Ureter (tissue), 1 donor: Measurements from ENCODE around the gene ZNF423. TPM values are rescaled to one million over a fixed set of nuclear protein-coding genes. Genes with fewer than 3 reads are reported as not detected.

Source experiments
- DNase-seq: peaks from one replicate; pipeline ENCODE4 v3.0.0-alpha.2; 2020; ENCODE audit warnings: low spot score
- total RNA-seq: library from RNA; stranded (reverse); gene quantifications from one replicate; pipeline ENCODE4 v1.2.4, GENCODE V29; 2023
- donor health status: DM: yes; HTN: yes; CAD: no.

The ZNF423 gene
- total RNA-seq, 1 donor from 2014 or later: 15.7 TPM

GRCh38 chr16:49558451-49558850, 297.5 kb downstream of the ZNF423 start:
- no peak for DNase-seq

- DNase-seq: no peak
Observed at GRCh38 chr16:49556606-49557446, 299.1 kb downstream of the ZNF423 start.

- no peak for DNase-seq
Observed at GRCh38 chr16:49556249-49556605, 299.7 kb downstream of the ZNF423 start.

GRCh38 chr16:49554681-49555080, 301.2 kb downstream of the ZNF423 start:
- DNase-seq: no peak

GRCh38 chr16:49552313-49552928, 303.5 kb downstream of the ZNF423 start:
- DNase-seq: no peak

GRCh38 chr16:49550666-49551065, 305.2 kb downstream of the ZNF423 start:
- DNase-seq: no peak

GRCh38 chr16:49550140-49550539, 305.8 kb downstream of the ZNF423 start:
- no peak for DNase-seq

- DNase-seq: no peak
Observed at GRCh38 chr16:49548325-49548970, 307.5 kb downstream of the ZNF423 start.

- DNase-seq: no peak
Observed at GRCh38 chr16:49547448-49547847, 308.5 kb downstream of the ZNF423 start.

- DNase-seq: no peak
Observed at GRCh38 chr16:49546735-49547134, 309.2 kb downstream of the ZNF423 start.

GRCh38 chr16:49545741-49546448, 310.0 kb downstream of the ZNF423 start:
- no peak for DNase-seq

GRCh38 chr16:49545243-49545642, 310.7 kb downstream of the ZNF423 start:
- no peak for DNase-seq

GRCh38 chr16:49544828-49545227, 311.1 kb downstream of the ZNF423 start:
- DNase-seq: no peak

- no peak for DNase-seq
Observed at GRCh38 chr16:49543631-49543946, 312.3 kb downstream of the ZNF423 start.

GRCh38 chr16:49542946-49543630, 312.8 kb downstream of the ZNF423 start:
- DNase-seq: no peak

GRCh38 chr16:49542391-49542891, 313.5 kb downstream of the ZNF423 start:
- DNase-seq: no peak

- DNase-seq: no peak
Observed at GRCh38 chr16:49540836-49541235, 315.1 kb downstream of the ZNF423 start.

- DNase-seq: no peak
Observed at GRCh38 chr16:49539758-49540157, 316.2 kb downstream of the ZNF423 start.

GRCh38 chr16:49537924-49538459, 317.9 kb downstream of the ZNF423 start:
- no peak for DNase-seq

GRCh38 chr16:49534901-49535610, 320.9 kb downstream of the ZNF423 start:
- no peak for DNase-seq

GRCh38 chr16:49533422-49533821, 322.5 kb downstream of the ZNF423 start:
- DNase-seq: no peak
